ENCODE data around the gene APOL1. TPM values are rescaled to one million over a fixed set of nuclear protein-coding genes. Genes with fewer than 3 reads are reported as not detected.

Gene APOL1
- total and polyA plus RNA-seq, 2 of the 4 experiments (the other 2 are of a cell fraction) = 0.36 to 0.77 TPM

GRCh38 chr22:36257308-36257707 lies 4.4 kb downstream of the APOL1 start:
- POLR2A ChIA-PET (ENCODE audit: unreplicated experiment) = no interaction called here
- Histone ChIP-seq H2BK20ac (ENCODE audit: low read depth, low read length) (no peak overlapping the region), H3K27me3 (ENCODE audit: control insufficient read depth, insufficient read depth, low read length) (no peaks in the 10 kb centered on the region), H3K56ac (ENCODE audit: extremely low read depth, insufficient read depth, low read length) (no peak overlapping the region), H3K4me1 (ENCODE audit: control insufficient read depth, insufficient read depth, low read length) (peaks cover 7% of the 10 kb centered on the region; the same call in 1 of the 2 replicates), H3K4me2 (ENCODE audit: low read depth, low read length) (no peak overlapping the region), H3K23ac (ENCODE audit: low read depth, low read length) (no peak overlapping the region), H4K20me1 (ENCODE audit: insufficient read depth, low read length) (no peaks in the 10 kb centered on the region), H3K36me3 (ENCODE audit: control insufficient read depth, insufficient read depth, low read length) (no peaks in the 10 kb centered on the region), H3K9ac (ENCODE audit: low read depth, low read length) (no peak overlapping the region), H3K27ac (ENCODE audit: insufficient read depth, low read length) (no peak overlapping the region), H3K18ac (ENCODE audit: low read depth, low read length) (no peak overlapping the region), H2AFZ (replicated peaks; ENCODE audit: low read length, poor library complexity) (no peak overlapping the region), H4K8ac (ENCODE audit: low read depth in 2 of 2, low read length in 2 of 2) (no peak overlapping the region), H2BK120ac (ENCODE audit: low read depth, low read length) (no peak overlapping the region), H2BK15ac (ENCODE audit: low read depth, low read length) (no peak overlapping the region), H3K4me3 (ENCODE audit: insufficient read depth, low read depth, low read length) (no peak overlapping the region), H4K91ac (ENCODE audit: insufficient read depth, low read depth, low read length) (no peak overlapping the region), H3K9me1 (ENCODE audit: insufficient read depth, low read length) (peaks cover 3% of the 10 kb centered on the region; the same call in 1 of the 2 replicates), H4K5ac (ENCODE audit: low read depth, low read length) (no peak overlapping the region), H2AK5ac (ENCODE audit: low read depth, low read length) (no peak overlapping the region), H3K4ac (ENCODE audit: low read depth, low read length) (no peak overlapping the region), H2AK9ac (replicated peaks; ENCODE audit: low read depth, low read length, poor library complexity) (no peak overlapping the region), H3K9me3 (ENCODE audit: control insufficient read depth, insufficient read depth, low read length) (no peaks in the 10 kb centered on the region), H2BK5ac (ENCODE audit: low read depth, low read length, poor library complexity, severe bottlenecking) (no peak overlapping the region), H3K79me1 (ENCODE audit: low read depth in 1 of 2, low read length in 2 of 2) (no peaks in the 10 kb centered on the region), H3K14ac (replicated peaks; ENCODE audit: low read depth, low read length) (no peak overlapping the region)
- WGBS, 2 experiments (ENCODE audit: extremely low coverage in 2 of 2, insufficient read length in 1 of 2) = 80% methylated on average over 2 of the region's 8 CpGs; no CpG with 5 or more reads in 1 of the 2 experiments
- CTCF ChIA-PET = no interaction called here
- in situ Hi-C loops (cut with MboI; ENCODE audit: low sequenced_read_pairs) (no loop called here), dilution Hi-C loops (cut with HindIII; ENCODE audit: low sequenced_read_pairs, unreplicated experiment) (no loop called here), intact Hi-C loops (cut with micrococcal nuclease) (no loop called here)
- TF ChIP-seq USF2 (IDR thresholded peaks at IDR 0.05; ENCODE audit: low read depth, low read length) = no peak
- ATAC-seq (ENCODE audit: low read depth) (no peak), DNase-seq (no peak)
- BruUV-seq (replicated peaks) = no TSS peak

Measured in IMR-90 (cell line).